ENCODE results near the gene SIGLEC15. TPM values are rescaled to one million over a fixed set of nuclear protein-coding genes. Genes with fewer than 3 reads are reported as not detected.

The SIGLEC15 gene
- total and polyA plus RNA-seq, 2 donors (not counting 1 experiment from before 2014, with no cell fraction given) = not detected

DNA sequence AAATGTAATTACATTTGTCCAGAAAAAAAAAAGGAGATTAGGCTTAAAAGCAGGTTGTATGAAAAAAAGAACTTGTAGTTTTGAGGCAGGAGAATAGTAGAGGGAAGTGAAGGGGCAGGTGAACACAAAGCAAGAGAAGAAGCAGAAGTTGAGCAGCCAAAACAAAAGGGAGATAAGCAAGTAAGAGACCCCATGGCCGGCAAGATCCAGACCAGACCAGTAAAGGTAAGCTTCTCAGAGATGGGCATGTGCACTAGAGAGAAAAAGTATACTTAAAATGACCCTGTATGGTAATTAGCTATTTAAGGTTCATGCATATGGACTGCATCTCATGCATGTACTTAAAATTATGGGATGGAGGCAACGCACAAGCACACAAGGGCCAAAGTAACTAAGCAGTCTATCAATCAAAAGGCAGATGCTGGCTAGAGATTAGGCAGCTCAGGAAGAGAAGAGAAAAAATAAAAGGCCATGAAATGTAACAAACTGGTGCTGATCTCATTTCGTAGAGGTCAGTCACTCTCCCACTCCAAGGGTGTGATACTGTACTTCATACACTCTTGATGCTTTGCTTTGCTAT is 9.7 kb downstream of the SIGLEC15 start:
- DNase-seq (no peak), ATAC-seq (ENCODE audit: low read depth) (no peak)
- H3K9me3 Mint-ChIP-seq (ENCODE audit: insufficient read depth) = no peaks in the 10 kb centered on the region
- peaks cover 0 to 50% (median 17%) of the 10 kb centered on the region in 4 experiments for H3K27me3 ChIP-seq (replicated peaks in 1 of 4; ENCODE audit: control extremely low read depth in 1 of 4, control insufficient read depth in 3 of 4, insufficient read depth in 4 of 4, low read length in 3 of 4)
- WGBS (ENCODE audit: insufficient coverage) = 88% methylated on average over 2 of the region's 3 CpGs
- H3K4me3 Mint-ChIP-seq = no peak overlapping the region
- ChIA-PET POLR2A (no interaction called here), CTCF (no interaction called here)
- intact Hi-C loops (cut with micrococcal nuclease) = no loop called here
- no peak overlapping the region for H3K4me3 ChIP-seq (ENCODE audit: control extremely low read depth in 1 of 5, extremely low read depth in 1 of 5, insufficient read depth in 1 of 5, low read depth in 2 of 5, low read length in 4 of 5)
- H3K27ac ChIP-seq (ENCODE audit: low read length in 2 of 2) = no peak overlapping the region
- peaks cover 0 to 3% (median 0%) of the 10 kb centered on the region in 3 donors for H3K9me3 ChIP-seq (ENCODE audit: control extremely low read depth in 1 of 3, control insufficient read depth in 2 of 3, insufficient read depth in 1 of 3, low read length in 2 of 3)
- no peak overlapping the region for H3K4me2 ChIP-seq (replicated peaks; ENCODE audit: low read depth, low read length, poor library complexity, severe bottlenecking)
- H4K20me1 ChIP-seq (ENCODE audit: control insufficient read depth, insufficient read depth, low read length, poor library complexity, severe bottlenecking) = no peaks in the 10 kb centered on the region
- peaks cover 49% of the 10 kb centered on the region for H3K27me3 Mint-ChIP-seq
- no peak overlapping the region for H2AFZ ChIP-seq (ENCODE audit: insufficient read depth, low read depth, low read length, poor library complexity, severe bottlenecking)
- H3K9ac ChIP-seq (ENCODE audit: low read length) = no peak overlapping the region
- H3K4me1 ChIP-seq (ENCODE audit: control insufficient read depth in 2 of 2, insufficient read depth in 2 of 2, low read length in 2 of 2) = peaks cover 8 to 12% of the 10 kb centered on the region in 2 donors
- peaks cover 11% of the 10 kb centered on the region for H3K4me1 Mint-ChIP-seq
- H3K79me2 ChIP-seq (ENCODE audit: control insufficient read depth, insufficient read depth, low read length) = no peaks in the 10 kb centered on the region
- no peaks in the 10 kb centered on the region for H3K36me3 ChIP-seq (replicated peaks in 1 of 2; ENCODE audit: control extremely low read depth in 1 of 2, control insufficient read depth in 1 of 2, extremely low read depth in 1 of 2, insufficient read depth in 2 of 2, low read length in 1 of 2)
- TF ChIP-seq EZH2 (IDR thresholded peaks at IDR 0.05; ENCODE audit: borderline replicate concordance, insufficient read depth, low read depth, low read length, poor library complexity, severe bottlenecking) = no peak
- TF ChIP-seq, protein P1, sequence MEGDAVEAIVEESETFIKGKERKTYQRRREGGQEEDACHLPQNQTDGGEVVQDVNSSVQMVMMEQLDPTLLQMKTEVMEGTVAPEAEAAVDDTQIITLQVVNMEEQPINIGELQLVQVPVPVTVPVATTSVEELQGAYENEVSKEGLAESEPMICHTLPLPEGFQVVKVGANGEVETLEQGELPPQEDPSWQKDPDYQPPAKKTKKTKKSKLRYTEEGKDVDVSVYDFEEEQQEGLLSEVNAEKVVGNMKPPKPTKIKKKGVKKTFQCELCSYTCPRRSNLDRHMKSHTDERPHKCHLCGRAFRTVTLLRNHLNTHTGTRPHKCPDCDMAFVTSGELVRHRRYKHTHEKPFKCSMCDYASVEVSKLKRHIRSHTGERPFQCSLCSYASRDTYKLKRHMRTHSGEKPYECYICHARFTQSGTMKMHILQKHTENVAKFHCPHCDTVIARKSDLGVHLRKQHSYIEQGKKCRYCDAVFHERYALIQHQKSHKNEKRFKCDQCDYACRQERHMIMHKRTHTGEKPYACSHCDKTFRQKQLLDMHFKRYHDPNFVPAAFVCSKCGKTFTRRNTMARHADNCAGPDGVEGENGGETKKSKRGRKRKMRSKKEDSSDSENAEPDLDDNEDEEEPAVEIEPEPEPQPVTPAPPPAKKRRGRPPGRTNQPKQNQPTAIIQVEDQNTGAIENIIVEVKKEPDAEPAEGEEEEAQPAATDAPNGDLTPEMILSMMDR (IDR thresholded peaks at IDR 0.05) = no peak
- no peak overlapping the region for H3K27ac Mint-ChIP-seq
